Gastroesophageal sphincter (tissue), 4 donors: Measurements from ENCODE around the gene GPR17. TPM values are rescaled to one million over a fixed set of nuclear protein-coding genes. Genes with fewer than 3 reads are reported as not detected.

Experiments used
- ATAC-seq: fragments of 150-250 bp; one replicate; pipeline ENCODE4 v1.9.1; 2016; ENCODE audit warnings: mild to moderate bottlenecking, moderate library complexity
- H3K27ac ChIP-seq, 4 donors: fragments of 200-600 bp; sonication (generic) in 3 of 4; 1 replicate in 3 of 4; 2 replicates in 1 of 4; pipeline ENCODE4 v1.5.1; 2016 to 2019
- H3K27me3 ChIP-seq: fragments of 200-600 bp; sonication (generic); one replicate; pipeline ENCODE4 v1.5.1; 2019
- H3K36me3 ChIP-seq, 2 donors: fragments of 200-600 bp; sonication (generic); one replicate each; pipeline ENCODE4 v1.5.1; 2019; ENCODE audit warnings: control low read depth in 1 of 2
- H3K4me1 ChIP-seq, 3 donors: fragments of 200-600 bp; sonication (generic); 1 replicate in 2 of 3; 2 replicates in 1 of 3; pipeline ENCODE4 v1.5.1; 2016 to 2019; ENCODE audit warnings: control low read depth in 2 of 3
- H3K4me3 ChIP-seq, 2 donors: fragments of 200-600 bp; sonication (generic); one replicate each; pipeline ENCODE4 v1.5.1; 2019; ENCODE audit warnings: mild to moderate bottlenecking in 1 of 2, moderate library complexity in 1 of 2
- H3K9me3 ChIP-seq, 3 donors: fragments of 200-600 bp; sonication (generic); one replicate each; pipeline ENCODE4 v1.5.1; 2017 to 2019; ENCODE audit warnings: control low read depth in 2 of 3
- CTCF ChIP-seq, 4 experiments: fragments of 200-600 bp in 2 of 4; fragments of 450-650 bp in 2 of 4; sonication (generic) in 1 of 4; IDR thresholded peaks; one replicate each; pipeline ENCODE4 v1.5.1; 2017 to 2019; ENCODE audit warnings: antibody characterized with exemption in 4 of 4, mild to moderate bottlenecking in 2 of 4, moderate library complexity in 2 of 4
- EP300 ChIP-seq: sonication (generic); formaldehyde crosslinking; IDR thresholded peaks from one replicate; pipeline ENCODE4 v1.6.1; 2017; ENCODE audit warnings: antibody characterized with exemption, mild to moderate bottlenecking
- POLR2A ChIP-seq, 2 donors: fragments of 450-650 bp; IDR thresholded peaks; one replicate each; pipeline ENCODE4 v1.6.1; 2017; ENCODE audit warnings: antibody characterized with exemption in 2 of 2, mild to moderate bottlenecking in 2 of 2, moderate library complexity in 1 of 2
- POLR2AphosphoS5 ChIP-seq: sonication (generic); formaldehyde crosslinking; IDR thresholded peaks from one replicate; pipeline ENCODE4 v1.6.1; 2017; ENCODE audit warnings: antibody characterized with exemption
- WGBS, 2 donors: methylation state at CpG; one replicate each; pipeline ENCODE4 v1.1.5; 2018; ENCODE audit warnings: low coverage in 1 of 2; 5-methylcytosine and 5-hydroxymethylcytosine counted together
- total RNA-seq, 4 donors: library from RNA; depleted of rRNA; stranded (reverse); fragments of >200 nt; gene quantifications; one replicate each; pipeline ENCODE4 v1.1.0, GENCODE V29; 2016

Gene GPR17
- total RNA-seq, 4 donors from 2014 or later: 0.35 TPM; not detected in 3

- Histone ChIP-seq H3K27ac (no peak overlapping the region), H3K4me1 (no peaks in the 10 kb centered on the region), H3K27me3 (peaks cover 4% of the 10 kb centered on the region), H3K9me3 (peaks cover 0 to 35% (median 0%) of the 10 kb centered on the region in 3 donors), H3K36me3 (no peaks in the 10 kb centered on the region), H3K4me3 (no peak overlapping the region)
- 58 to 60% methylated on average over 1 to 2 of the region's 3 CpGs for WGBS, 2 donors
- TF ChIP-seq CTCF (IDR thresholded peaks at IDR 0.05) (no peak), POLR2A (IDR thresholded peaks at IDR 0.05) (no peak), POLR2AphosphoS5 (no peak), EP300 (no peak)
- no peak for ATAC-seq
Measured at GRCh38 chr2:127614731-127615130, 31.2 kb upstream of the GPR17 start.

GRCh38 chr2:127615511-127616166 is 30.3 kb upstream of the GPR17 start:
- TF ChIP-seq POLR2AphosphoS5 (no peak), CTCF (IDR thresholded peaks at IDR 0.05) (no peak), POLR2A (IDR thresholded peaks at IDR 0.05) (no peak), EP300 (no peak)
- Histone ChIP-seq H3K4me3 (no peak overlapping the region), H3K27ac (no peak overlapping the region), H3K4me1 (no peaks in the 10 kb centered on the region), H3K9me3 (peaks cover 0 to 33% (median 0%) of the 10 kb centered on the region in 3 donors), H3K27me3 (peaks cover 11% of the 10 kb centered on the region), H3K36me3 (no peaks in the 10 kb centered on the region)
- ATAC-seq: no peak
- WGBS, 2 donors: 76 to 79% methylated on average over 6 to 15 of the region's 18 CpGs

GRCh38 chr2:127618551-127619202 is 27.3 kb upstream of the GPR17 start:
- peaks cover 35% of the 10 kb centered on the region for H3K27me3 ChIP-seq
- 43 to 75% methylated on average over 4 to 7 of the region's 7 CpGs for WGBS, 2 donors
- H3K4me1 ChIP-seq: no peaks in the 10 kb centered on the region
- no peak for ATAC-seq
- TF ChIP-seq CTCF (IDR thresholded peaks at IDR 0.05): no peak
- H3K4me3 ChIP-seq: no peak overlapping the region
- no peak overlapping the region for H3K27ac ChIP-seq
- H3K9me3 ChIP-seq: peaks cover 0 to 4% (median 0%) of the 10 kb centered on the region in 3 donors
- no peaks in the 10 kb centered on the region for H3K36me3 ChIP-seq

- 93 to 94% methylated on average over 3 to 4 of the region's 6 CpGs for WGBS, 2 donors
- Histone ChIP-seq H3K4me1 (no peaks in the 10 kb centered on the region), H3K9me3 (no peaks in the 10 kb centered on the region), H3K4me3 (no peak overlapping the region), H3K36me3 (no peaks in the 10 kb centered on the region), H3K27ac (no peak overlapping the region), H3K27me3 (peaks cover 40% of the 10 kb centered on the region)
- TF ChIP-seq POLR2A (IDR thresholded peaks at IDR 0.05) (no peak), POLR2AphosphoS5 (no peak), EP300 (no peak), CTCF (IDR thresholded peaks at IDR 0.05) (no peak)
- ATAC-seq: no peak
Measured at GRCh38 chr2:127619203-127619590, 26.8 kb upstream of the GPR17 start.
